Neural progenitor cell (in vitro differentiated cells): ENCODE results near the gene TIMP3. TPM values are rescaled to one million over a fixed set of nuclear protein-coding genes. Genes with fewer than 3 reads are reported as not detected.
A peak's percentile ranks its signal among the peaks of the same experiment; 100 is the strongest.

ENCODE experiments used
- DNase-seq: peaks from one replicate; pipeline ENCODE4 v3.0.0-alpha.2; 2016; ENCODE audit warnings: low spot score
- H2AFZ ChIP-seq: fragments of 200-600 bp; sonication (generic); replicated peaks from 2 replicates; pipeline ENCODE4 v1.6.1; 2016; ENCODE audit warnings: antibody characterized with exemption
- H3F3A ChIP-seq: fragments of 200-600 bp; sonication (generic); 2 replicates; pipeline ENCODE4 v1.6.1; 2016; ENCODE audit warnings: antibody characterized with exemption, low read depth
- H3K27ac ChIP-seq: fragments of 200-600 bp; sonication (generic); 2 replicates; pipeline ENCODE4 v1.5.1; 2016; ENCODE audit warnings: mild to moderate bottlenecking
- H3K27me3 ChIP-seq: fragments of 200-600 bp; sonication (generic); 2 replicates; pipeline ENCODE4 v1.6.1; 2016; ENCODE audit warnings: mild to moderate bottlenecking, moderate library complexity
- H3K36me3 ChIP-seq: fragments of 200-600 bp; sonication (generic); 2 replicates; pipeline ENCODE4 v1.5.1; 2016
- H3K4me1 ChIP-seq: fragments of 200-600 bp; sonication (generic); 2 replicates; pipeline ENCODE4 v1.6.1; 2016; ENCODE audit warnings: mixed run types
- H3K4me2 ChIP-seq: fragments of 200-600 bp; sonication (generic); 2 replicates; pipeline ENCODE4 v1.6.1; 2016
- H3K4me3 ChIP-seq: fragments of 200-600 bp; sonication (generic); 2 replicates; pipeline ENCODE4 v1.5.1; 2016
- H3K79me2 ChIP-seq: fragments of 200-600 bp; sonication (generic); 2 replicates; pipeline ENCODE4 v1.6.1; 2016; ENCODE audit warnings: low read depth
- H3K9ac ChIP-seq: fragments of 200-600 bp; sonication (generic); 2 replicates; pipeline ENCODE4 v1.6.1; 2016
- H3K9me3 ChIP-seq: fragments of 200-600 bp; sonication (generic); 2 replicates; pipeline ENCODE4 v1.5.1; 2016; ENCODE audit warnings: low read depth
- H4K20me1 ChIP-seq: fragments of 200-600 bp; sonication (generic); 2 replicates; pipeline ENCODE4 v1.6.1; 2016; ENCODE audit warnings: low read depth
- H3K27ac Mint-ChIP-seq: 3 replicates; pipeline ENCODE4 v1.8.0; 2021; ENCODE audit warnings: mixed read lengths
- H3K27me3 Mint-ChIP-seq: 2 replicates; pipeline ENCODE4 v1.8.0; 2022; ENCODE audit warnings: low read depth, mild to moderate bottlenecking, inconsistent platforms, moderate library complexity, mixed read lengths; ENCODE audit not compliant: insufficient read depth
- H3K36me3 Mint-ChIP-seq: 3 replicates; pipeline ENCODE4 v1.8.0; 2021; ENCODE audit warnings: mixed read lengths
- H3K4me1 Mint-ChIP-seq: 3 replicates; pipeline ENCODE4 v1.8.0; 2021; ENCODE audit warnings: mixed read lengths
- H3K4me3 Mint-ChIP-seq: 3 replicates; pipeline ENCODE4 v1.8.0; 2021; ENCODE audit warnings: mild to moderate bottlenecking, moderate library complexity, mixed read lengths
- H3K9me3 Mint-ChIP-seq: 3 replicates; pipeline ENCODE4 v1.8.0; 2020; ENCODE audit warnings: mixed read lengths
- EZH2 ChIP-seq: fragments of 200-600 bp; sonication (generic); IDR thresholded peaks from 2 replicates; pipeline ENCODE4 v1.6.1; 2017; ENCODE audit warnings: antibody characterized with exemption, mild to moderate bottlenecking, moderate library complexity
- EZH2phosphoT487 ChIP-seq: fragments of 200-600 bp; sonication (generic); IDR thresholded peaks from 2 replicates; pipeline ENCODE4 v1.6.1; 2017; ENCODE audit warnings: antibody characterized with exemption
- total RNA-seq: library from RNA; depleted of rRNA; stranded (reverse); fragments of >200 nt; gene quantifications from 2 replicates; pipeline ENCODE4 v1.2.3, GENCODE V29; 2015; ENCODE audit warnings: low replicate concordance
- TF ChIP-seq, protein P1 (sequence below): fragments of 200-600 bp; sonication (generic); IDR thresholded peaks from 2 replicates; pipeline ENCODE4 v1.5.1; 2017; ENCODE audit warnings: antibody characterized with exemption, mild to moderate bottlenecking

TIMP3 gene
- total RNA-seq, 1 donor from 2014 or later, result 6.3 TPM

DNA sequence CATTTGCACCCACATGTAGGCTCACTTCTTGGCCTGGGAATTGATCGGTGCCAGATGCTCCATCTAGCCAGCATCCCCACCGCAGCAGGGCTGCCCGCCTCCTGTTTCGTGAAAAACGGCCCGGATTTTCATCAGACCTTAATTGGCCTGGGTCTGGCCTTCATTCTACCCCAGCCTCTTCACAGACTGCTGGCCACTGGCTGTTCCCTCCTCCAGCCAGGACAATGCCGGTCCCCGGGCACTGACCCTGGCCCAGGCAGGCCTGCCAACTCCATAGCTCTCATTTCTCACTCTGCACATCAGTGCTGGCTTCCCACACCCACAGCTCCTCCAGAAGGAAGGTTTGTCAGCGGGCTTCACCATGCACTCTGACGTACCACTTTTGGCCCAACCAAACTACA is 27.9 kb downstream of the TIMP3 start:
- no peak overlapping the region for H3K4me3 ChIP-seq
- H3K79me2 ChIP-seq, result no peaks in the 10 kb centered on the region
- peaks cover 46% of the 10 kb centered on the region for H3K4me1 Mint-ChIP-seq
- H3K27me3 Mint-ChIP-seq, result peaks cover 3% of the 10 kb centered on the region
- no peak overlapping the region for H3K4me3 Mint-ChIP-seq
- no peaks in the 10 kb centered on the region for H3F3A ChIP-seq
- peak overlapping the region; percentile 93 for H3K27ac Mint-ChIP-seq
- no peaks in the 10 kb centered on the region for H3K36me3 ChIP-seq
- no peak overlapping the region for H2AFZ ChIP-seq
- H3K27me3 ChIP-seq, result no peaks in the 10 kb centered on the region
- no peaks in the 10 kb centered on the region for H4K20me1 ChIP-seq
- H3K9ac ChIP-seq, result no peak overlapping the region
- TF ChIP-seq, protein P1, sequence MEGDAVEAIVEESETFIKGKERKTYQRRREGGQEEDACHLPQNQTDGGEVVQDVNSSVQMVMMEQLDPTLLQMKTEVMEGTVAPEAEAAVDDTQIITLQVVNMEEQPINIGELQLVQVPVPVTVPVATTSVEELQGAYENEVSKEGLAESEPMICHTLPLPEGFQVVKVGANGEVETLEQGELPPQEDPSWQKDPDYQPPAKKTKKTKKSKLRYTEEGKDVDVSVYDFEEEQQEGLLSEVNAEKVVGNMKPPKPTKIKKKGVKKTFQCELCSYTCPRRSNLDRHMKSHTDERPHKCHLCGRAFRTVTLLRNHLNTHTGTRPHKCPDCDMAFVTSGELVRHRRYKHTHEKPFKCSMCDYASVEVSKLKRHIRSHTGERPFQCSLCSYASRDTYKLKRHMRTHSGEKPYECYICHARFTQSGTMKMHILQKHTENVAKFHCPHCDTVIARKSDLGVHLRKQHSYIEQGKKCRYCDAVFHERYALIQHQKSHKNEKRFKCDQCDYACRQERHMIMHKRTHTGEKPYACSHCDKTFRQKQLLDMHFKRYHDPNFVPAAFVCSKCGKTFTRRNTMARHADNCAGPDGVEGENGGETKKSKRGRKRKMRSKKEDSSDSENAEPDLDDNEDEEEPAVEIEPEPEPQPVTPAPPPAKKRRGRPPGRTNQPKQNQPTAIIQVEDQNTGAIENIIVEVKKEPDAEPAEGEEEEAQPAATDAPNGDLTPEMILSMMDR, result no peak
- TF ChIP-seq EZH2phosphoT487, result no peak
- no peak for TF ChIP-seq EZH2
- no peaks in the 10 kb centered on the region for H3K9me3 Mint-ChIP-seq
- H3K4me1 ChIP-seq, result peaks cover 18% of the 10 kb centered on the region
- no peak for DNase-seq
- no peaks in the 10 kb centered on the region for H3K9me3 ChIP-seq
- no peaks in the 10 kb centered on the region for H3K36me3 Mint-ChIP-seq
- H3K27ac ChIP-seq, result no peak overlapping the region
- H3K4me2 ChIP-seq, result no peak overlapping the region

DNA sequence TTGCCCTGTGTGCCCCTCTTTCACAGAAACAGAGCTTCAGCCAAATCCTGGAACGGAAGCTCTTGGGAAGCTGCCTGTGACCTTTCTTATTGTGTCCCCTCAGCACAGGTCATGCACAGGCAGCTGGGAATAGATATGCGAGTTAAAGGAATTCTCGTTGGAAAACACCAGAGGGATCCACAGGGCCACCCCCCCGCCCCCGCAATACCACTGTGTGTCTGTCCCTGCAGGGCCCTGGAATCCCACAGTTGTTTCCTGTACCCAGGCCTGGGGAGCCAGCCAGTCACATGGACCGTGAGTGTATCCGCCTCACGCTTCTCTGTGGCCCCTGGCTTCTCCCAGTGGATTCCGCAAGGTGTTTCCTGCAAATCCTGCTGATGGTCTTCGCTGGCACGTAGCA is 29.0 kb downstream of the TIMP3 start:
- peak overlapping the region; percentile 93 for H3K27ac Mint-ChIP-seq
- Histone ChIP-seq H3K9me3 (no peaks in the 10 kb centered on the region), H3K4me3 (no peak overlapping the region), H3F3A (no peaks in the 10 kb centered on the region), H3K27me3 (no peaks in the 10 kb centered on the region), H3K79me2 (no peaks in the 10 kb centered on the region), H2AFZ (no peak overlapping the region), H3K4me2 (peak overlapping the region; percentile 17), H4K20me1 (no peaks in the 10 kb centered on the region), H3K4me1 (peaks cover 18% of the 10 kb centered on the region), H3K27ac (no peak overlapping the region), H3K9ac (no peak overlapping the region), H3K36me3 (no peaks in the 10 kb centered on the region)
- H3K27me3 Mint-ChIP-seq, result peaks cover 4% of the 10 kb centered on the region
- TF ChIP-seq, protein P1, result no peak
- TF ChIP-seq EZH2phosphoT487 (no peak), EZH2 (no peak)
- H3K9me3 Mint-ChIP-seq, result no peaks in the 10 kb centered on the region
- no peaks in the 10 kb centered on the region for H3K36me3 Mint-ChIP-seq
- no peak overlapping the region for H3K4me3 Mint-ChIP-seq
- peaks cover 48% of the 10 kb centered on the region for H3K4me1 Mint-ChIP-seq
- peak; percentile 62 for DNase-seq

DNA sequence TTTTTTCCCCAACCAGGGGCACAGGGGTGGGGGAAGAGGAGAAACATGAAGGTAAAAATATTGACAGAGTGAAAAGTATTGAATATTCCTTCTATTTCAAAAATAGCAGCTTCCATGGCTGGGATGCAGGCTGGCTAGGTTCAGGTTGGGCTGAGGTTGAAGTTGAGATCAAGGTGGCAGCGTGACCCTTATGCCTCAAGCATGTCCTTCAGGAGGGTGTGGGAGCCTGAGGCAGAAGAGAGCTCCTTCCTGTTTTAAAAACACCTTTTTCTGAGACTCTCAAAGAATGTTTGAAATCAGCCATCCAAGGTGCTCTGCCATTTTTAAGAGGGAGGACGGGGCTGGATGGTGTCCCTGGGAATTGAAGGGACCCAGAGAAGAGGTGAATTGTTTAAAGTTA is 29.5 kb downstream of the TIMP3 start:
- Histone ChIP-seq H4K20me1 (no peaks in the 10 kb centered on the region), H3K9ac (no peak overlapping the region), H2AFZ (no peak overlapping the region), H3K4me2 (peak overlapping the region; percentile 17), H3K4me3 (no peak overlapping the region), H3F3A (no peaks in the 10 kb centered on the region), H3K27ac (no peak overlapping the region), H3K79me2 (no peaks in the 10 kb centered on the region), H3K9me3 (no peaks in the 10 kb centered on the region), H3K36me3 (no peaks in the 10 kb centered on the region), H3K27me3 (no peaks in the 10 kb centered on the region), H3K4me1 (peaks cover 18% of the 10 kb centered on the region)
- H3K27ac Mint-ChIP-seq, result peak overlapping the region; percentile 93
- no peaks in the 10 kb centered on the region for H3K9me3 Mint-ChIP-seq
- DNase-seq, result no peak
- no peak overlapping the region for H3K4me3 Mint-ChIP-seq
- peaks cover 4% of the 10 kb centered on the region for H3K27me3 Mint-ChIP-seq
- H3K4me1 Mint-ChIP-seq, result peaks cover 48% of the 10 kb centered on the region
- TF ChIP-seq, protein P1, result no peak
- H3K36me3 Mint-ChIP-seq, result no peaks in the 10 kb centered on the region

DNA sequence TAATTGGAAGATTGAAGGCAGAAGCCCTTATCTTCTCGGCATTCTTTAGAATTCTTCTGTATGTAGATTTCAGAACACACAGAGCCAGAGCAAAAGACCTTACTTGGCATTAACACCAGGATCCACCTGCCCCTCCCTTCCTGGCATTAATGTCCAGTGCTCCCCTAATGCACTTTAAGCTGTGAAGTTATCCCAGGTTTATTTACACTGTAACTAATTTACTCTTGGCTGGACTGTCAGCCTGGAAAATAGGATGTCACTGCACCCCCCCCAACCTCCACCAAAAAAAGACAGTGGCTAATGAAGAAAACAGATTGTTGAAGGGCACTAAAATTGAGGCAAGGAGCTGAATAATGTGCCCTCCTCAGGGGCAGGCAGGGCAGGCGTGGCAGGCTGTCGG is 30.1 kb downstream of the TIMP3 start:
- no peaks in the 10 kb centered on the region for H4K20me1 ChIP-seq
- no peaks in the 10 kb centered on the region for H3K27me3 ChIP-seq
- no peaks in the 10 kb centered on the region for H3K36me3 ChIP-seq
- Mint-ChIP-seq H3K4me3 (no peak overlapping the region), H3K36me3 (no peaks in the 10 kb centered on the region), H3K9me3 (no peaks in the 10 kb centered on the region), H3K27ac (peak overlapping the region; percentile 93), H3K27me3 (peaks cover 4% of the 10 kb centered on the region), H3K4me1 (peaks cover 45% of the 10 kb centered on the region)
- no peak overlapping the region for H3K4me2 ChIP-seq
- no peak overlapping the region for H2AFZ ChIP-seq
- no peaks in the 10 kb centered on the region for H3F3A ChIP-seq
- no peak overlapping the region for H3K9ac ChIP-seq
- no peak overlapping the region for H3K27ac ChIP-seq
- H3K9me3 ChIP-seq, result no peaks in the 10 kb centered on the region
- H3K79me2 ChIP-seq, result no peaks in the 10 kb centered on the region
- DNase-seq, result no peak
- H3K4me1 ChIP-seq, result peaks cover 18% of the 10 kb centered on the region
- no peak for TF ChIP-seq EZH2phosphoT487
- TF ChIP-seq EZH2, result no peak
- TF ChIP-seq, protein P1, result no peak
- no peak overlapping the region for H3K4me3 ChIP-seq
